ENCODE results near the gene USP30.

USP30 gene

GRCh38 chr12:109029411-109029810 lies 23.0 kb upstream of the USP30 start:
- no peak overlapping the region for H3K4me3 ChIP-seq (ENCODE audit: low read depth, low read length)
- H3K36me3 ChIP-seq (ENCODE audit: control insufficient read depth in 1 of 2, insufficient read depth in 2 of 2, low read length in 2 of 2), result no peaks in the 10 kb centered on the region
- no peaks in the 10 kb centered on the region for H3K79me1 ChIP-seq (ENCODE audit: low read length)
- no peak overlapping the region for H2AK5ac ChIP-seq (ENCODE audit: low read length)
- H3K4ac ChIP-seq (ENCODE audit: low read depth, low read length), result no peak overlapping the region
- no CpG with 5 or more reads among the region's 2 CpGs for WGBS (ENCODE audit: extremely low coverage, insufficient coverage, insufficient read length)
- no peaks in the 10 kb centered on the region for H3K4me1 ChIP-seq (ENCODE audit: control insufficient read depth in 1 of 2, insufficient read depth in 2 of 2, low read length in 2 of 2)
- H3K4me2 ChIP-seq (ENCODE audit: low read length), result no peak overlapping the region
- H3K9me3 ChIP-seq (ENCODE audit: insufficient read depth, low read depth, low read length), result no peaks in the 10 kb centered on the region
- H4K8ac ChIP-seq (ENCODE audit: low read depth, low read length), result no peak overlapping the region
- H3K79me2 ChIP-seq (ENCODE audit: control insufficient read depth, insufficient read depth, low read length, poor library complexity), result no peaks in the 10 kb centered on the region
- no peak overlapping the region for H4K91ac ChIP-seq (ENCODE audit: low read depth, low read length)
- H3K14ac ChIP-seq (ENCODE audit: low read length), result no peak overlapping the region
- no peak overlapping the region for H2AFZ ChIP-seq (ENCODE audit: insufficient read depth, low read length, poor library complexity)
- H3K9ac ChIP-seq (ENCODE audit: low read length), result no peak overlapping the region
- DNase-seq, result no peak
- H2BK120ac ChIP-seq (ENCODE audit: insufficient read depth, low read length, poor library complexity), result no peak overlapping the region
- H2BK12ac ChIP-seq (ENCODE audit: low read length), result no peak overlapping the region
- no peaks in the 10 kb centered on the region for H3K27me3 ChIP-seq (ENCODE audit: insufficient read depth, low read length)
- H3K27ac ChIP-seq (ENCODE audit: low read depth, low read length), result no peak overlapping the region
- H4K12ac ChIP-seq (ENCODE audit: low read depth, low read length), result no peak overlapping the region
- no peak overlapping the region for H3K23ac ChIP-seq (ENCODE audit: low read length)
- no peak overlapping the region for H3K18ac ChIP-seq (ENCODE audit: low read length)
- no peak overlapping the region for H2BK5ac ChIP-seq (ENCODE audit: low read depth, low read length, poor library complexity)

DNA sequence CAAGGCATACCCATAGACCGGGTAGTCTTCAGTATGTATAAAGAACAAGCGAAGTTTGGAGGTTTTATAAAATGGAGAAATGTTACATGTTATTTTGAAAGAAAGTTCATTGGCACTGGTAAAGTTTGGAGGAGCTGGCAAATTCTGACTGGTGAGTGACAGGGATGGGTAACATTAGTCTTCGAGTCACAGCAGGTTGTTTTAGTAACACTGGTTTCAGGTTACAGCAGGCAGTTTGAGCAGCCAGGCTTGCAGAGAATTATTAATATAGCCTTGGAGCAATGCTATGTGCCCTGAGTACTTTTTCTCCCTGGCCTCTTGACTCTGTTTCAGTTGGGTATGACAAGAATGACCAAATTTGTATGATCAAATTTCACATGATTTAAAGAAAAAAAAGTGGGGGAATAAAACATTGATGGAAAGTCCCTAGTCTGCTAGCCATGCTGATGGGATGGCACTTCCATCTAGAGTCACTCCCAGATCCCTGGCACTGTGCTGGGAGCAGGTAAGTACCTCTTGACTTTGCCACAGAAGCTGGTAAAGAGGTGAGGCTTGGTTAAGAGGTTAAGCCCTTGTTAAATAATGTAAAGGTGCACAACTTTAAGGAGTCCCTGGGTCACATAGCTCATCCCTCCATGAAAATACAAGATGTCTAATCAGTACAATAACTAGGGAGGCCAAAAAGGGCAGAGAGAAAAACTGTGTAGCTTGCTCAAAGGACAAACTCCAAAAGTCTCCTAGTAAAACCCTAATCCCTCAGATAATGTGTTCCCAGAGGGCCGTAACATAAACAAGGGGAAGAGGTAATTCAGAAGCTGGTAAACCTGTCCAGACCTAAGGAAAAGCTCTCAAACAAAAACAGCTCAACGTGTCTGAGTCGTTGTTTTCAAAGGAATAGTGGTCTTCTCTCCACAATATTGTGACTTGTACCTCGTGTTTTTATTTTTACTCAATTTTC lies 18.9 kb upstream of the USP30 start:
- no peak overlapping the region for H2BK120ac ChIP-seq (ENCODE audit: insufficient read depth, low read length, poor library complexity)
- no peaks in the 10 kb centered on the region for H3K36me3 ChIP-seq (ENCODE audit: control insufficient read depth in 1 of 2, insufficient read depth in 2 of 2, low read length in 2 of 2)
- no peak overlapping the region for H2BK12ac ChIP-seq (ENCODE audit: low read length)
- no peak overlapping the region for H3K14ac ChIP-seq (ENCODE audit: low read length)
- no peak overlapping the region for H3K18ac ChIP-seq (ENCODE audit: low read length)
- H3K23ac ChIP-seq (ENCODE audit: low read length), result no peak overlapping the region
- H4K8ac ChIP-seq (ENCODE audit: low read depth, low read length), result no peak overlapping the region
- no peak overlapping the region for H2AK5ac ChIP-seq (ENCODE audit: low read length)
- no peaks in the 10 kb centered on the region for H3K79me2 ChIP-seq (ENCODE audit: control insufficient read depth, insufficient read depth, low read length, poor library complexity)
- no peak overlapping the region for H2BK5ac ChIP-seq (ENCODE audit: low read depth, low read length, poor library complexity)
- H3K4me2 ChIP-seq (ENCODE audit: low read length), result no peak overlapping the region
- no peak overlapping the region for H3K9ac ChIP-seq (ENCODE audit: low read length)
- no peak overlapping the region for H3K4ac ChIP-seq (ENCODE audit: low read depth, low read length)
- H4K91ac ChIP-seq (ENCODE audit: low read depth, low read length), result no peak overlapping the region
- H4K12ac ChIP-seq (ENCODE audit: low read depth, low read length), result no peak overlapping the region
- no peaks in the 10 kb centered on the region for H3K9me3 ChIP-seq (ENCODE audit: insufficient read depth, low read depth, low read length)
- no peak for DNase-seq
- H3K27ac ChIP-seq (ENCODE audit: low read depth, low read length), result no peak overlapping the region
- H3K4me3 ChIP-seq (ENCODE audit: low read depth, low read length), result no peak overlapping the region
- H3K79me1 ChIP-seq (ENCODE audit: low read length), result no peaks in the 10 kb centered on the region
- no peaks in the 10 kb centered on the region for H3K27me3 ChIP-seq (ENCODE audit: insufficient read depth, low read length)
- H2AFZ ChIP-seq (ENCODE audit: insufficient read depth, low read length, poor library complexity), result no peak overlapping the region
- WGBS (ENCODE audit: extremely low coverage, insufficient coverage, insufficient read length), result no CpG with 5 or more reads among the region's 7 CpGs
- H3K4me1 ChIP-seq (ENCODE audit: control insufficient read depth in 1 of 2, insufficient read depth in 2 of 2, low read length in 2 of 2), result no peaks in the 10 kb centered on the region

DNA sequence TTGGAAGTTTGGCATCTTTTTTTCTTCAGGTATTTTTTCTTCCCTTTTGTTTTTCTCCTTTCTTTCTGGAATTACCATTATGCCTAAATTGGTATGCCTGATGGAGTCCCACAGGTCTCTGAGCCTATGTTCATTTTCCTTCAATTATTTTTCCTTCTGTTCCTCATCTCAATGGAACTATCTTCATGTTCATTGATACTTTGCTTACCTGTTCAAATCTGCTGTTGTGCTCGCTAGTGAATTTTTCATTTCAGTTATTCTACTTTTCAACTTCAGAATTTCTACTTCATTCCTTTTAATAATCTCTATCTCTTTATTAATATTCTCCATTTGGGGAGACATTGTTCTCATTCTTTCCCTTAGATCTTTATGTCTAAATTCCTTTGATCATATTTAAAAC lies 15.4 kb upstream of the USP30 start:
- H3K36me3 ChIP-seq (ENCODE audit: control insufficient read depth in 1 of 2, insufficient read depth in 2 of 2, low read length in 2 of 2), result no peaks in the 10 kb centered on the region
- H3K4ac ChIP-seq (ENCODE audit: low read depth, low read length), result no peak overlapping the region
- WGBS (ENCODE audit: extremely low coverage, insufficient coverage, insufficient read length), result no CpG with 5 or more reads among the region's 1 CpG
- H4K8ac ChIP-seq (ENCODE audit: low read depth, low read length), result no peak overlapping the region
- no peak overlapping the region for H3K23ac ChIP-seq (ENCODE audit: low read length)
- no peaks in the 10 kb centered on the region for H3K27me3 ChIP-seq (ENCODE audit: insufficient read depth, low read length)
- no peaks in the 10 kb centered on the region for H3K4me1 ChIP-seq (ENCODE audit: control insufficient read depth in 1 of 2, insufficient read depth in 2 of 2, low read length in 2 of 2)
- no peak overlapping the region for H4K91ac ChIP-seq (ENCODE audit: low read depth, low read length)
- H2BK12ac ChIP-seq (ENCODE audit: low read length), result no peak overlapping the region
- H3K27ac ChIP-seq (ENCODE audit: low read depth, low read length), result no peak overlapping the region
- H3K18ac ChIP-seq (ENCODE audit: low read length), result no peak overlapping the region
- H2BK5ac ChIP-seq (ENCODE audit: low read depth, low read length, poor library complexity), result no peak overlapping the region
- no peak overlapping the region for H3K4me3 ChIP-seq (ENCODE audit: low read depth, low read length)
- no peaks in the 10 kb centered on the region for H3K9me3 ChIP-seq (ENCODE audit: insufficient read depth, low read depth, low read length)
- H2AFZ ChIP-seq (ENCODE audit: insufficient read depth, low read length, poor library complexity), result no peak overlapping the region
- no peaks in the 10 kb centered on the region for H3K79me1 ChIP-seq (ENCODE audit: low read length)
- no peak overlapping the region for H3K4me2 ChIP-seq (ENCODE audit: low read length)
- no peaks in the 10 kb centered on the region for H3K79me2 ChIP-seq (ENCODE audit: control insufficient read depth, insufficient read depth, low read length, poor library complexity)
- no peak overlapping the region for H2BK120ac ChIP-seq (ENCODE audit: insufficient read depth, low read length, poor library complexity)
- no peak overlapping the region for H2AK5ac ChIP-seq (ENCODE audit: low read length)
- no peak overlapping the region for H3K14ac ChIP-seq (ENCODE audit: low read length)
- DNase-seq, result no peak
- no peak overlapping the region for H4K12ac ChIP-seq (ENCODE audit: low read depth, low read length)
- no peak overlapping the region for H3K9ac ChIP-seq (ENCODE audit: low read length)

DNA sequence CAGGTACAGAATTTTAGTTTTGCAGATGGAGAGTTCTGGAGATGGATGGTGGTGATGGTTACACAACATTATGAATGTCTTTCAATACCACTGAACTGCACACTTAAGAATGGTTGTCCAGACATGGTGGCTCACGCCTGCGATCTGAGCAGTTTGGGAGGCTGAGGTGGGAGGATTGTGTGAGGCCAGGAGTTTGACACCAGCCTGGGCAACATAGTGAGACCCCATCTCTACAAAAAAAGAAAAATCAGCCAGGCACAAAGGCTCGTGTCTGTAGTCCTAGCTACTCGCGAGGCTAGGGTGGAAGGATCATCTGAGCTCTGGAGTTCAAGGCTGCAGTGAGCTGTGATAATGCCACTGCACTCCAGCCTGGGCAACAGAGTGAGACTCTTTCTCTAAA lies 8.1 kb upstream of the USP30 start:
- Histone ChIP-seq H3K23ac (ENCODE audit: low read length) (no peak overlapping the region), H3K9me3 (ENCODE audit: insufficient read depth, low read depth, low read length) (peaks cover 1% of the 10 kb centered on the region), H3K36me3 (ENCODE audit: control insufficient read depth in 1 of 2, insufficient read depth in 2 of 2, low read length in 2 of 2) (no peaks in the 10 kb centered on the region), H2AK5ac (ENCODE audit: low read length) (no peak overlapping the region), H2BK12ac (ENCODE audit: low read length) (no peak overlapping the region), H3K4me2 (ENCODE audit: low read length) (no peak overlapping the region), H3K4ac (ENCODE audit: low read depth, low read length) (no peak overlapping the region), H3K79me1 (ENCODE audit: low read length) (no peaks in the 10 kb centered on the region), H4K91ac (ENCODE audit: low read depth, low read length) (no peak overlapping the region), H4K8ac (ENCODE audit: low read depth, low read length) (no peak overlapping the region), H3K18ac (ENCODE audit: low read length) (no peak overlapping the region), H3K27ac (ENCODE audit: low read depth, low read length) (no peak overlapping the region), H3K27me3 (ENCODE audit: insufficient read depth, low read length) (no peaks in the 10 kb centered on the region), H3K79me2 (ENCODE audit: control insufficient read depth, insufficient read depth, low read length, poor library complexity) (no peaks in the 10 kb centered on the region), H3K4me3 (ENCODE audit: low read depth, low read length) (no peak overlapping the region), H2BK5ac (ENCODE audit: low read depth, low read length, poor library complexity) (no peak overlapping the region), H2AFZ (ENCODE audit: insufficient read depth, low read length, poor library complexity) (no peak overlapping the region), H4K12ac (ENCODE audit: low read depth, low read length) (no peak overlapping the region), H3K9ac (ENCODE audit: low read length) (no peak overlapping the region), H3K14ac (ENCODE audit: low read length) (no peak overlapping the region), H3K4me1 (ENCODE audit: control insufficient read depth in 1 of 2, insufficient read depth in 2 of 2, low read length in 2 of 2) (no peaks in the 10 kb centered on the region), H2BK120ac (ENCODE audit: insufficient read depth, low read length, poor library complexity) (no peak overlapping the region)
- no peak for DNase-seq
- no CpG with 5 or more reads among the region's 5 CpGs for whole genome bisulfite sequencing (ENCODE audit: extremely low coverage, insufficient coverage, insufficient read length)

All from trophoblast cell (in vitro differentiated cells and primary cell).